ENCODE measurements around the gene PSMD3.

- TF ChIP-seq CTCF (IDR thresholded peaks at IDR 0.05), result no peak
- TF ChIP-seq POLR2A (IDR thresholded peaks at IDR 0.05), result no peak
Observed at GRCh38 chr17:39966771-39967170, 13.8 kb upstream of the PSMD3 start.

All from Peyer's patch (tissue), 4 donors.